ENCODE results near the gene FANCD2. TPM values are rescaled to one million over a fixed set of nuclear protein-coding genes. Genes with fewer than 3 reads are reported as not detected.

Gene FANCD2
- total and polyA plus RNA-seq, 2 experiments from 2014 or later: 61.5 to 71.6 TPM

- TF ChIP-seq ZNF462 (CRISPR knock-in tag; IDR thresholded peaks at IDR 0.05) (no peak), REST (IDR thresholded peaks at IDR 0.05; ENCODE audit: unreplicated experiment) (no peak), ZNF114 (CRISPR knock-in tag; IDR thresholded peaks at IDR 0.05) (no peak)
Measured at GRCh38 chr3:10004960-10005564, 21.2 kb upstream of the FANCD2 start (continued).
